IPS DF 4.7 (cell line): ENCODE results near the gene SHLD3.
"Not testable (repeated sequence)": the region's sequence is repeated elsewhere in the genome, so short reads cannot be mapped to it uniquely, and the experiment has no call there.

Source experiments
- DNase-seq: peaks from one replicate; pipeline ENCODE4 v3.0.0-alpha.2; 2013; ENCODE audit warnings: low spot score; ENCODE audit errors: extremely low read depth

SHLD3 gene

GRCh38 chr5:65676056-65676455 is 51.2 kb downstream of the SHLD3 start:
- DNase-seq = not testable (repeated sequence)
